Subcutaneous adipose tissue (tissue), 4 donors: ENCODE measurements around the gene GRIK1. TPM values are rescaled to one million over a fixed set of nuclear protein-coding genes. Genes with fewer than 3 reads are reported as not detected.

Experiments
- total RNA-seq, 4 donors: library from RNA; depleted of rRNA; stranded (reverse); fragments of >200 nt; gene quantifications; one replicate each; pipeline ENCODE4 v1.1.0, GENCODE V29; 2016
- TF ChIP-seq, protein P1 (sequence below): fragments of 450-650 bp; IDR thresholded peaks from one replicate; pipeline ENCODE4 v1.5.1; 2016; ENCODE audit warnings: low read depth, mild to moderate bottlenecking, control low read depth, antibody characterized with exemption, moderate library complexity

Gene GRIK1
- total RNA-seq, 4 donors from 2014 or later: 0.17 TPM; not detected in 3

DNA sequence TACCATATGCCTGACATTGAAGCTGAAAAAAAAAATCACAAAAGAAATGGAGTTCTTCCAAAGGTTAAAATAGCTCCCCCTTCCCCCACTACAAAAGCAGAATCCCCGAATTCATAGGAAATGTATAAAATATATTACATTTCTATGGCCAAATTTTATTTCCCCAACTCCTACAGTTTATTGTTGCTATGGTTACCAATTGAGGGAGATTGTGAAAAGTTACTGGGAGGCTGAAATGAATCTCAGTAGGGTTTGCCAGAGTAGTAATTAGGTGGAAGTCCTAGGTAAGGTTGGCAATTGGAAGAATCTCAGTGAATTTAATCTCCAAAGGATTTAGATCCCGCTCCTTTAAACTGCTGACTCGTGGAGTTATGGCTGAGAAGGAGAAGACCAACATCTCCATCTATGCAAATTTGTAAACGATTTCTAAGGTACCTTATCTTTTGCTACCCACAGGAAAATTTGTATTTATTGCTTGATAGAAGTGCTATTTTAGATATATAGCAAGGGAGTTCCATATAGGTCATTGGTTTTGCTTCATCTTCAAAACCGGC lies 359.0 kb downstream of the GRIK1 start:
- TF ChIP-seq, protein P1, sequence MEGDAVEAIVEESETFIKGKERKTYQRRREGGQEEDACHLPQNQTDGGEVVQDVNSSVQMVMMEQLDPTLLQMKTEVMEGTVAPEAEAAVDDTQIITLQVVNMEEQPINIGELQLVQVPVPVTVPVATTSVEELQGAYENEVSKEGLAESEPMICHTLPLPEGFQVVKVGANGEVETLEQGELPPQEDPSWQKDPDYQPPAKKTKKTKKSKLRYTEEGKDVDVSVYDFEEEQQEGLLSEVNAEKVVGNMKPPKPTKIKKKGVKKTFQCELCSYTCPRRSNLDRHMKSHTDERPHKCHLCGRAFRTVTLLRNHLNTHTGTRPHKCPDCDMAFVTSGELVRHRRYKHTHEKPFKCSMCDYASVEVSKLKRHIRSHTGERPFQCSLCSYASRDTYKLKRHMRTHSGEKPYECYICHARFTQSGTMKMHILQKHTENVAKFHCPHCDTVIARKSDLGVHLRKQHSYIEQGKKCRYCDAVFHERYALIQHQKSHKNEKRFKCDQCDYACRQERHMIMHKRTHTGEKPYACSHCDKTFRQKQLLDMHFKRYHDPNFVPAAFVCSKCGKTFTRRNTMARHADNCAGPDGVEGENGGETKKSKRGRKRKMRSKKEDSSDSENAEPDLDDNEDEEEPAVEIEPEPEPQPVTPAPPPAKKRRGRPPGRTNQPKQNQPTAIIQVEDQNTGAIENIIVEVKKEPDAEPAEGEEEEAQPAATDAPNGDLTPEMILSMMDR: no peak

DNA sequence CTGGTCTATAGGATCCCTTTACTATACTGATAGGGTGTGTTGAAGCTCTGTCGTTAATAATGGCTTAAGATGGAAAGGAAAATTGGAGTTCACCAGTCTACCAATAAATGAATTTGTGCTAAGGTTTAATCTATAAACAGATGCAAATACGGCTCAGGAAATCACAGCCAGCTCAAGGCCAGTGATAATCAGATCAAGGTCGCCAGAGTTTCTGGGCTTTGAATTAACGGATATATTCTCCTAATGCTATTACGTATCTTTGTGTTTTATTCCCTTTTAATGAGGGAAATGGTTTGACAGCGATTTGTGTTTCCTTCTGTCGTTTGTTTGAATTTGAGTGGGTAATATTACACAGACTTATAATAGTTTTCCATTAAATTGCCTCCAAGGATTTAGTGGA lies 361.5 kb downstream of the GRIK1 start:
- TF ChIP-seq, protein P1: no peak

- TF ChIP-seq, protein P1: no peak
These were observed 367.8 kb downstream of the GRIK1 start for GRCh38 chr21:29571949-29572348.

- TF ChIP-seq, protein P1: no peak
These were observed 371.6 kb downstream of the GRIK1 start for GRCh38 chr21:29568020-29568697.

- TF ChIP-seq, protein P1: no peak
These were observed 381.7 kb downstream of the GRIK1 start for GRCh38 chr21:29557931-29558725.

DNA sequence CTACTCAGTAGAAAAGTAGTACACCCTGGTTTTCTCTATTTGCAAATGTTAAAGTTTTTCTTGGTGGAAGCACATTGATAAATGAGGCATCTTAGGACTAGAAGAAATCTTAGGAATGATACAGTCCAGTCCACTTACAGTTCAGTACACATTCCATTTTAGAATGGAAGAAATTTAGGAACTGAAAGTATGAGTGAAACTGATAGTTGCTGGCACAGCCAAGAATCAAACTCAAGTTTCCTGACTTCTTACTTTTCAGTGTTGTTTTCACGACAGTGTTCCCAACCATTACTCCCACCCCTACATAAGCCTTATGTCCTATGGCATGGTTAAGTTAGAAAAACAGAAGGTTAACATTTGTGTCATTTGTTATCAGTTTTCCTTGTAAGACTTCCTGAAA lies 382.6 kb downstream of the GRIK1 start:
- TF ChIP-seq, protein P1: no peak

GRCh38 chr21:29555601-29556000 lies 384.2 kb downstream of the GRIK1 start:
- TF ChIP-seq, protein P1: no peak
